Ectodermal cell (in vitro differentiated cells): ENCODE data around the gene WSCD2.

Source experiments
- H3K27ac ChIP-seq: 2 replicates; pipeline ENCODE4 v1.7.0; 2013; ENCODE audit warnings: mild to moderate bottlenecking, low read depth, low read length; ENCODE audit not compliant: insufficient read depth, poor library complexity, severe bottlenecking
- H3K27me3 ChIP-seq: 2 replicates; pipeline ENCODE4 v1.7.0; 2013; ENCODE audit warnings: mild to moderate bottlenecking, low read length; ENCODE audit not compliant: insufficient read depth, control insufficient read depth, poor library complexity, severe bottlenecking
- H3K36me3 ChIP-seq: one replicate; pipeline ENCODE4 v1.7.0; 2013; ENCODE audit warnings: low read length; ENCODE audit not compliant: control insufficient read depth, insufficient read depth
- H3K4me1 ChIP-seq: one replicate; pipeline ENCODE4 v1.7.0; 2013; ENCODE audit warnings: low read length; ENCODE audit not compliant: control insufficient read depth, insufficient read depth
- H3K4me3 ChIP-seq: 2 replicates; pipeline ENCODE4 v1.7.0; 2013; ENCODE audit warnings: low read depth, low read length, control low read depth; ENCODE audit not compliant: insufficient read depth
- H3K9me3 ChIP-seq: 2 replicates; pipeline ENCODE4 v1.7.0; 2013; ENCODE audit warnings: mild to moderate bottlenecking, low read length, moderate library complexity; ENCODE audit not compliant: control insufficient read depth
- WGBS, 2 experiments: methylation state at CpG; one replicate each; pipeline ENCODE4 v1.1.7; 2013; ENCODE audit warnings: missing lambda C conversion rate in 2 of 2; 5-methylcytosine and 5-hydroxymethylcytosine counted together

Gene WSCD2

DNA sequence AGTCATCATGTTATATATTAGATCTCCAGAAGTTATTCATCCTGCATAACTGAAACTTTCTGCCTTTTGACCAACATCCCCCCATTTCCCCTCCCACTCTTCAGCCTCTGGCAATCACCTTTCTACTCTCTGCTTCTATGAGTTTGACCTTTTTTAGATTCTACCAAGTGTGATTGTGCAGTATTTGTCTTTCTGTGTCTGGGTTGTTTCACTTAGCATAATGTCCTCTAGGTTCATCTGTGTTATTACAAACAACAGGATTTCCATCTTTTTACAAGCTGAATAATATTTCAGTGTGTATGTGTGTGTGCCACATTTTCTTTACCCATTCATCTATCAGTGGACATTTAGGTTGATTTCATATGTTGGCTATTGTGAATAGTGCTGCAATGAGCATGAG, 11.2 kb upstream of the WSCD2 start:
- Histone ChIP-seq H3K4me3 (no peak overlapping the region), H3K4me1 (peaks cover 4% of the 10 kb centered on the region), H3K27ac (no peak overlapping the region), H3K27me3 (no peaks in the 10 kb centered on the region), H3K36me3 (no peaks in the 10 kb centered on the region), H3K9me3 (no peaks in the 10 kb centered on the region)

DNA sequence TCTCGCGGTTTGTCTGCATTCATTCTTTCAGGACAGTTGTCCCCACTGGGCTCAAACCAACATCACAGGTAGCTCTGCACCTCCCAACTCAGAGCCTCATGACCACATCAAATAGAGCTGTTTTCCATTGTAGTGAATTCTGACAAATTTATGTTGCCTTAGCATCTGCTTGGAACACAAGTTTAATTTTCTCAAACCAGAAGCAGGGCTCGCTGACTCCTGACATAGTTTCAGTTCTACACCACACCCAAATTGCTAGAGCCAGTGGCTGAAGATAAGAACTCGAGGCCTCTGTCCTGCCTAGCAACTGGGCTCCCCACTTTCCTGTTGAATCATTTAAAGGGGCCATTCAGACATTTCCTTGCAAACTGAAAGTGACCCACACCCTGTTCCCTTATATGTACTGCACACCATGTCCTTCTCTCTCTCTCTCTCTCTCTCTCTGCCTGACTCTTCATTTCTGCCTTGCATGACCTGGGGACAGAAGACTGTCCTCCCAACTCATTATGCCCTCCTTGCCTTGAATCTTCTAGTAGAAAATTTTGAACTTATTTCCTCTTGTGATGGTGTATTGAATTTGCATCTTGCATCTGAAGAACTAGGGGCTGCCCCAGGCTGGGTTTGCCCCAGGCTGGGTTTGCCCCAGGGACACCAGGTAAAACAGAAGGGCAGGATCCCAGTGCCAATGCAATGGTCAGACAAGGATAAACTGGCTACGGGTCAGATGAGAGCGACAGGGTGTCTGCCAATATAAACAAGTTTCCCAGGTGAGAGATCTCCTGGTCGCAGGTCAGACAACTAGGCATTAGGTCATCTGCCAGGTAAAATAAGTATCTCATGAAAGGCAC, 9.7 kb upstream of the WSCD2 start:
- H3K4me1 ChIP-seq: no peaks in the 10 kb centered on the region
- no peaks in the 10 kb centered on the region for H3K9me3 ChIP-seq
- H3K4me3 ChIP-seq: no peak overlapping the region
- H3K27ac ChIP-seq: no peak overlapping the region
- H3K27me3 ChIP-seq: no peaks in the 10 kb centered on the region
- H3K36me3 ChIP-seq: no peaks in the 10 kb centered on the region
- WGBS, 2 experiments: 90% methylated on average over 7 of the region's 7 CpGs

DNA sequence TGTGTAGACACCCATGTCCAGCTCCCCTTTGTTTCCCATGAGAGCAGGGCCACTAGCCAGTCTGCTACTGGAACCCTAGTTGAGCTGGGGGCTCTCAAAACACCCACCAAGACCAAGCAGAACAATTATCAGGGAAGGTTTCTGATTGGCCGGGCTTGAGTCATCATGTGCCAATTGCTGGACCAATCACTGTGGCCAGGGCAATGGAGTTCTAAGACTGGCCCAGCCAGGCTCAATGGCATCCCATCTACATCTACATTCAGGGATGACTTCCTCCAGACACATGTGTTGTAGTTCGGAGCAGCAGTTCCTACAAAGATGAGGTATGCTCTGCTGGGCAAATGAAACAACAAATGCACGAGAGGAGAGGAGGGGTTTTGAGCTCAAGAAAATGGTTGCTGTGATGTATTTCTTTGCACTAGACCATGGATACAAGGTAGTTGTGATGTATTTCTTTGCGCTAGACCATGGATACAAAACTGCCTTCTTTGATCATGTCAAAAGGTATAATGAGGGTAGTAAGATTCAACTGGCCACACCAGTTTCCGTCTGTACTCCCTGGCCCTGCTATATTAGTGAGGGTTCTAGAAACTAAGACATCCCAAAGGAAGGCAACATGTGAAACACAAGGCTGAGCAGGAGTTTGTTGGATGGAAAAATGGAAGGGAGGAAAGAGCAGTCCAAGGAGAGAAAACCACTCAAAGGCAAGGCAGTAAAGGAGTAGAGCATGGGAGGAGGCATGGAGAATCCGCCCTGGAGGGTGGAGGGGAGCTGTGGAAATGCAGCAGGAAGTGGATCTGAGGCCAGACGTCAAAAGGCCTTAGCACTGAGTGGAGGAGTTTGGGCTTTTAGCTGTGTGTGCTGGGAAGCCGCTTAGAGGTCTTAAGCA, 8.9 kb upstream of the WSCD2 start:
- no peaks in the 10 kb centered on the region for H3K36me3 ChIP-seq
- H3K9me3 ChIP-seq: no peaks in the 10 kb centered on the region
- H3K4me1 ChIP-seq: no peaks in the 10 kb centered on the region
- H3K27me3 ChIP-seq: no peaks in the 10 kb centered on the region
- no peak overlapping the region for H3K27ac ChIP-seq
- H3K4me3 ChIP-seq: no peak overlapping the region
- 88 to 91% methylated on average over 8 of the region's 8 CpGs for WGBS, 2 experiments

DNA sequence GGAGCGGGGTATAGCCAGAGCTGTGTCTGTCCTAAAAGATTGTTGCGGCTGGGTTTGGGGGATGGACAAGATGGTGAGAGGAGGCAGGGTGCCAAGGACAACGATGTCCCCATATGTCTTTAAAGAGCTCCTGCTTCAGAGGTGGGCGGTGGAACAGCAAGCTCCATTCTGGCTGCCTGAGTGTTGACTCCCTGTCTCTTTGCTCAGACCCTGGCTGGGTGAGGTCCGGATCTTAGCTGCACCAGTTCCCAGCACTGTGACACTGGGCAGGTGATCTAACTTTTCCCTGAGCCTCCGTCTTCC, 8.3 kb upstream of the WSCD2 start:
- no peak overlapping the region for H3K4me3 ChIP-seq
- 89 to 91% methylated on average over 6 of the region's 6 CpGs for WGBS, 2 experiments

DNA sequence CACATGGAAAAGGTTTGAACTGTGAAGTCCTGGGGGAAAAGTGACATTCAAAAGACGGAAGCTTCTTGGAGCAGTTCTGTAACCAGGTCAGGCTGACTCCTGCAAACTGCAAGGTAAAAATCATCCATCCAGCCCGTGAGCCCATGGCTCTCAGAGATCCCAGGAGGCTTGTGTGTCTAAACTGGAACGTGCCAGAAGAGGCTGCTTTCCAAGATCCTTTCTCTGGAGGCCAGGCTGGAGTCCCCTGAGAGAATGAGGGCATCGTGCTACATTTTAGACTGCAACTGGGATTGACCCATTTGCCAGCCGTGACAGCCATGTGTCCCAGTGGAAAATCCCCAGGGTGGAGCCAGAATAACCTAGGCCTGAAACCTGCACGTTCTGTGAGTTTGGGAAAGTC, 7.8 kb upstream of the WSCD2 start:
- H3K27me3 ChIP-seq: no peaks in the 10 kb centered on the region
- no peaks in the 10 kb centered on the region for H3K36me3 ChIP-seq
- 87% methylated on average over 6 of the region's 6 CpGs for WGBS, 2 experiments
- no peak overlapping the region for H3K27ac ChIP-seq
- no peaks in the 10 kb centered on the region for H3K4me1 ChIP-seq
- H3K4me3 ChIP-seq: no peak overlapping the region
- no peaks in the 10 kb centered on the region for H3K9me3 ChIP-seq

More for the DNA sequence above, 8.3 kb upstream of the WSCD2 start:
- H3K4me1 ChIP-seq: no peaks in the 10 kb centered on the region
- H3K27ac ChIP-seq: no peak overlapping the region
- H3K36me3 ChIP-seq: no peaks in the 10 kb centered on the region
- H3K27me3 ChIP-seq: no peaks in the 10 kb centered on the region
- H3K9me3 ChIP-seq: no peaks in the 10 kb centered on the region

DNA sequence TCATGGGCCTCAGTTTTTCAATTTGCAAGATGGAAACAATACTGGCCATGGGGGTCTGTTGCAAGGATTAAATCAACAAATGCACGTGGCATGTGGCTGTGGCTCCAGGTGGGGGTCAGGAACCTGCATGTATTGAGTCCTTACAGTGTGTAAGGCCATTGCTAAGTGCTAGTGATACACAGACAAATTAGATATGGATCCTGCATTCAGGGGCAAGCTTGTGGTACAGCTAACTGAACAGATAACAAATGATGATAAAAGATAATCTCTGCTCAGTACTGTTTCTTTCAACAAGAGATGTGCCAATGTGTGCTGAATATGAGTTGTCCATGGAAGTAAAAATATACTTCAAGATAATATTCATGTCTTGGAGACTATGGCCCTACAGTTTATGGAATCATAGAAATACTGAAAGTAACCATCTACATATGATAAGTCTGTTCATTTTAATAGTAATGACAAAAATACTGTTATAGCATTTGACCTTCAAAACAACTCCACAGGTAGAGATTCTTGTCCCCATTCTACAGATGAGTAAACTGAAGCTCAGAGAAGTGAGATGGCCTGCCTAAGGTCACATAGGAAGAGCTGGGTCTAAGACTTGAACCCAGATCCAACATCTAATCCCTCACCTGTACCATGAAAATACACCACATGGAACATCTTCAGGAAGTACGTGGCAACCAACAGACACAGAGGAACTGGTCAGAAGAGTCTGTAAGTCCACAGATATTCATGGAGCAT, 7.2 kb upstream of the WSCD2 start:
- Histone ChIP-seq H3K27me3 (no peaks in the 10 kb centered on the region), H3K4me1 (no peaks in the 10 kb centered on the region), H3K27ac (no peak overlapping the region), H3K4me3 (no peak overlapping the region), H3K36me3 (no peaks in the 10 kb centered on the region), H3K9me3 (no peaks in the 10 kb centered on the region)
- 86 to 92% methylated on average over 2 of the region's 2 CpGs for WGBS, 2 experiments

DNA sequence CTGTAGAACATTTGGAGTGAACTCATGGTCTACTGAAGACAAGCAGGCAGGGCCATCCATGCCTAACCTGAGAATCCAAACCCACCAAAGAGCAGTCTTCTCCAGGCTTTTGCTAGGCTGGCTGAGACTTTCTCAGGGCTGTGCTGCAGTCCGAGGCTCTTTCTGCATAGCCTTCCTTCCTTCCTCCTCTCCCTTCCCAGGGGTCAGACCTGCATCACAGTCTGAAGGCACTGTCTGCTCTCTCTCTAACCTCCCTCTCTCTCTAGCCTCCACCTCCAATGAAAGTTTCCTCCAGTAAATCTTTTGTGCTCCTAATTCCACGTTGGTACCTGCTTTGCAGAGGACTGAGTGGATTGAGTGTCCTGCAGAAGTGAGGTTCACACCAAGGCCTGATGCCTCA, 6.4 kb upstream of the WSCD2 start:
- 86 to 91% methylated on average over 2 of the region's 2 CpGs for WGBS, 2 experiments
- H3K4me1 ChIP-seq: no peaks in the 10 kb centered on the region
- no peak overlapping the region for H3K4me3 ChIP-seq
- no peaks in the 10 kb centered on the region for H3K27me3 ChIP-seq
- H3K9me3 ChIP-seq: no peaks in the 10 kb centered on the region
- H3K27ac ChIP-seq: no peak overlapping the region
- H3K36me3 ChIP-seq: no peaks in the 10 kb centered on the region

DNA sequence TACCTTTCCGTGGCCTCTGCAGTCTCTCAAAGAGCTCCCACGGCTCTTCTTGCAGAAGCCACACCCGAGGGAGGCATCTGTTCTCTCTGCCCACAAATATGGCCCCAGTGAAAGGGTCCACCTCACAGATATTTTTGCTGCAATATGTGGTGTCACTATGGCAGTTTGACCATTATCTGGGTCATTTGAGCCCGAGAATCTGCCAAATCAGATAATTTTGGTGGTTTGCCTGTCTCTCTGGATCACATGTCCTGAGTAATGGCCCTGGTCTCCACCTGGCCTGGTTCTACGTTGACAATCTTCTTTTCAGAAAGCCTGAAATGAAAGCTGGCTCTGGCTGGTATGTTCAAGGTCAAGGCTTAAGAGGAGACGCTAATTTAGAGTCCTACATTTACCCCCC, 5.7 kb upstream of the WSCD2 start:
- H3K4me3 ChIP-seq: no peak overlapping the region
- H3K4me1 ChIP-seq: no peaks in the 10 kb centered on the region
- H3K36me3 ChIP-seq: no peaks in the 10 kb centered on the region
- 87 to 91% methylated on average over 6 of the region's 6 CpGs for WGBS, 2 experiments
- H3K27me3 ChIP-seq: no peaks in the 10 kb centered on the region
- no peak overlapping the region for H3K27ac ChIP-seq
- H3K9me3 ChIP-seq: no peaks in the 10 kb centered on the region

DNA sequence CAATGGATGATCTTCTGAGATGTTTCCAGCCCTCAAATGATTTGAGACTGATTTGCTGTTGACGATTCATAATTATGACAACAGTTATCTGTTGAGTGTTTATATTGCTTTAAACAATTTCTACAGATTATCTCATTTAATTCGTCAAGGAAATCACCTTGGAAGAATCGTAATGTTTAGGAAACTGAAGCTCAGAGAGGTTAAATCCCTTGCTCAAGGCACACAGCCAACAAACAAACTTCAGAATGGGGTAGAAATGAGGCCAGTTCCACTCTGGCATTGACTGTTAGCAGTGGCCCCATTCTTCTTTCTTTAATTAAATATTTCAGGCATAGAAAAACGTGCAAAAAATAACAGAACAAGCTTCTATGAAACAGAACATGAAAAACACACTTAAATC, 4.0 kb upstream of the WSCD2 start:
- H3K27me3 ChIP-seq: peaks cover 6% of the 10 kb centered on the region
- peaks cover under 1% of the 10 kb centered on the region for H3K4me1 ChIP-seq
- no peaks in the 10 kb centered on the region for H3K36me3 ChIP-seq
- H3K27ac ChIP-seq: no peak overlapping the region
- no peak overlapping the region for H3K4me3 ChIP-seq
- WGBS, 2 experiments: 77 to 81% methylated on average over 3 of the region's 4 CpGs
- no peaks in the 10 kb centered on the region for H3K9me3 ChIP-seq

DNA sequence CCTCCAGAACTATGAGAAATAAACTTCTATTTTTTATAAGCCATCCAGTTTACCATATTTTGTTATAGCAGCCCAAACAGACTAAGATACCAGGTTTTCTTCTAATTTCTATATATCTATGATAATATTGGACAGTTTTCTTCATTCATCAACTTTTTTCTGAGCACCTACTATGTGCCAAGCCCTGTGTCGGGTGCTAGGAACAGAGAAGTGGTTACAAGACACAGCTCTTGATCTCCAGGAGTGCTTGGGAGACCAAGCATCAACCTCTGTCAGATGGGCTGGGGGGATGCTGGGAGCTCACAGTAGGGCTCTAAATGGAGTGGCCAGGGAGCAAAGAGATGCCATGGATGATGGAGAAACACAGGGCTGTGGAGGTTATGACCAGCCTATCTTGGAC, 2.9 kb upstream of the WSCD2 start:
- Histone ChIP-seq H3K36me3 (no peaks in the 10 kb centered on the region), H3K9me3 (no peaks in the 10 kb centered on the region), H3K27ac (no peak overlapping the region), H3K27me3 (peaks cover 15% of the 10 kb centered on the region), H3K4me1 (peaks cover 6% of the 10 kb centered on the region), H3K4me3 (no peak overlapping the region)
- 89 to 90% methylated on average over 1 of the region's 1 CpG for WGBS, 2 experiments
